GM19452 (cell line): Measurements from ENCODE around the gene DDX23.
"Not testable (repeated sequence)": the region's sequence is repeated elsewhere in the genome, so short reads cannot be mapped to it uniquely, and the experiment has no call there.

Experiments used
- ATAC-seq: cut with Tn5 transposase; IDR thresholded peaks from one replicate; pipeline ENCODE4 v1.9.1; 2021; ENCODE audit not compliant: unreplicated experiment

Gene DDX23

DNA sequence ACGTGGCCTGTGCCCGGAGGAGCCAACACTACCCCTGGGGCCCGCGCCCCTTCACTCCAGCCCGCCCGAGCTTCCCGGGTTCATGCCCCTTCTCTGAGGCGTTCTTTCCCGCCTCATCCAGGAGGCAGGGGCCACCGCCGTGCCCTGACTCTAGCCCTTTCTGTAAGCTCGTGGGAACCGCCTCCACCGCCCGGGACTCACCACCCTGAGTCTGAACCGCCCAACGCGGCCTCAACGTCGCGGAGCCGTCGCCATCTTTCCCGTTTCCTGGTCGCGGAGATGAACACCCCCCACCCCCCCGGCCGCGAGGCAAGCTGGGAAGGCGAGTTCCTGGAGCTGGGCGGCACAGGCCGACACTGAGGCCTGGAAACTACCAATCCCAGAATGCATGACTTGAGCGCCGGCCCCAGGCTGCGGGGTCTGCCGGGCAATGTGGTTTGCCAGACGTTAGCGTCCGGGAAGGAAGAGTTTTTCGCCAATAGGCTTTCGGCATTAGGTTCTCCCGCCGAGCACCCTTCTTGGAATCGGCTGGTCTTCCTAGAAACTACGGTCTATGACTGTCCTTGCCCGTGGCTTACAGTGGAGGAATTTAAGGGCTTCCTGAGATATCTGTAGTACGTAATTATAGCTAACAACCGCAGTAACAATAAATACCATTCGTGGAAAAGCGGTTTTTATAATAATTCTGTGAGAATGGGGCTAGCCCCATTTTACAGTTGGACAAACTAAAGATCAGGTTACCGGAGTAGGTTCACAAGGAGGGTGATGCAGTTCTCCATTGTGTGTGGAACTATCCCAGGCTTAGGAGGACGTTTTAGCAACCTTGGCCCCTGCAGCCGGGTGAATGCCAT is at the start of gene DDX23:
DDX23 (minus strand) TSS at position 281 of the 851 bp plus-strand sequence. CDS start 6,381 bp downstream, outside the sequence.
- ATAC-seq, result peak; percentile 93

DNA sequence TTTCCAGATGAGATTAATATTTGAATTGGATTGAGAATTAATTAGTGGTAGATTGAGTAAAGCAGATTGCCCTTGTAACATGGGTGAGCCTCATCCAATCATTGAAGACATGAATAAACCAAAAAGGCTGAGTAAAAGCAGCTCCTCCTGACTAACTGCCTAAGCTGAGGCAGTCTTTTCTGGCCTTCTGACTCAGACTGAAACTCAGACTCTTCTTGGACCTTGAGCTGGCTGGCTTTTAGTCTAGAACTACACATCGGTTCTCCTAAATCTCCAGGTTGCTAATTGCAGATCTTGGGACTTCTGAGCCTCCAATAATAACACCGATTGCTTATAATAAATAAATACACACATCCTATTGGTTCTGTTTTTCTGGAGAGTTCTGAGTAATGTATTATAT is 49.3 kb upstream of the DDX23 start:
- ATAC-seq, result no peak

DNA sequence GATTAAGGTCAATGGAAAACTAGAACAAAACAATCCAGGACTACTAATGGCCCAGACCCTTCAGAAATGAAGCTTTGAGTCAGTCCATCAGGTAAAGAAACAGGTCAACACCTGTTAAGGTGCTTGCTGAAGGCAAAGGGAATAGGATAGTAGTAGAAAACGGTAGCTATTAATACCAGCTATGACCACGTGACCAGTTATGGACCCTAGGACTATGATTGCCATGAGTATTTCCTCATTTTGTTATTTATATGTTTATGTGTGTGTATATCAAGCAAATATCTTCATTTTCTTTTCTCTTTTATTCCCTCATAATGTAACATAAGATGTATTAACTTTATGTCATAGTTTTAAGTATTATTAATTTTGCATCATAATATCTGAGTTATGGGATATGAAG is 47.7 kb upstream of the DDX23 start:
- ATAC-seq, result no peak

DNA sequence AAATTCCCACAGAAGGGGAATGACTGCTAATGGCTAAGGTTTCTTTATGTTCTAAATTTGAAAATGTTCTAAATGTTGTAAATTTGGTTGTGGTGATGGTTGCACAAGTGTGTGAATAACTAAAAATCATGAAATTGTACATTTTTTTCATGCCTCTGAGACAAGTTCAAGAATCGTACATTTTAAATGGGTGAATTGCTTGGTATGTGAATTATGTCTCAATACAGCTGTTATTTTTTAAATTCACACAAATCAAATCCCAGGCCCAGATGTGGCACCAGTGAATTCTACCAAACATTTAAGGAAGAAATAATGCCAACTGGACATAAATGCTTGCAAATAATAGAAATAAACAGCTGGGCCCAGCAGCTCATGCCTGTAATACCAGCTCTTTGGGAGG is 42.3 kb upstream of the DDX23 start:
- ATAC-seq, result no peak

DNA sequence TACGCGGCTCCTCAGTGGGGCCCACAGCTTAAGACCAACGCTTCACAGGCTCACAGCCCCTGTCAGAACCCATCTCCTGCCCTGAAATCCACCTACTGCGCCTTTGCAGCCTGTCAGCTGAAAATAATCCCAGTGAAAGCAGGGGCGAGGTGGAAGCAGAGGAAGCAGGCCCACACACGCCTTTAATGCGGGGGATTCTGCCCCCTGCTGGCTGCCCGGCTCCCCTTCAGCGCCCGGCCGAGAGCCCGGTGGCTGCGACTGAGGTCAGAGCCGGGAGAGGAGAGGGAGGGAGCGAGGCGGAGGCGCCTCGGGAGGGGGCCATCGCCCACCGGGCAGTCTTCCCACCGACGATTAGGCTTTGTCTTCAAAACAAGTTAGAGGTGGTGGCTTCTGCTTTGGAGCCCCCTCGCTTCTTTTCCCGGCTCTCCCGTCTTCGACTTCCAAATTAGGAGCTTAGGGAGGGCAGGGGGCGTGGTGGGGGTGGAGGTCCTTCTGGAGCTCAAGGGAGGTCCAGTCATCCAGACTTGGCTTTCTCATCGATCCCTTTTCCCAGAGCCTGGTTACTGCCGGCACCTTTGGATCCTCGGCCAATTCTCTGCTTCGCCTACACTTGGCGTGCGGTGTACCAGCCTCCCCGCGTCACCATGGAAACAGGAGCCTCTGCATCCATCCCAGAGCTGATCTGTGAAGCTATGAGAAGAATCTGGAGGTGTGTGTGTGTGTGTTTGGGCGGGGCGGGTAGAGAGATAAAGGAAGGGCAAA is 38.9 kb upstream of the DDX23 start:
- no peak for ATAC-seq

DNA sequence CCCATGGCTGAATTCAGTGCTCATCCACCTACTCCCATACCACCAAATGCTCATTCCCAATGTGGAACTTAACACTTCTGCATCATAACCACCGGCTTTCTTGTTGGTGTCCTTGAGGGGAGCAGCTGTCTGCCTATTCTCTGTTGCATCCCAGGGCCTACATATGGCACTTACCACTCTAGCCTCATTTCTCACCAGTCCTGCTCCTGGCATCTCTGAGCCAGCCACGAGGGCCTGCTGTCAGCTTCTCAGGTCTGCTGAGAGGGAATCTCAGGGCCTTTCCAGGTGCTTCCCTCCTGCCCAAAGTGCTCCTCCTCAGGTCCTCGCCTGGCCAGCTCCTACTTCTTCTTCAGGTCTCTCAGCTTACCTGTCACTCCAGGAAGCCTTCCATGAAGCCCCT is 37.7 kb upstream of the DDX23 start:
- ATAC-seq, result no peak

DNA sequence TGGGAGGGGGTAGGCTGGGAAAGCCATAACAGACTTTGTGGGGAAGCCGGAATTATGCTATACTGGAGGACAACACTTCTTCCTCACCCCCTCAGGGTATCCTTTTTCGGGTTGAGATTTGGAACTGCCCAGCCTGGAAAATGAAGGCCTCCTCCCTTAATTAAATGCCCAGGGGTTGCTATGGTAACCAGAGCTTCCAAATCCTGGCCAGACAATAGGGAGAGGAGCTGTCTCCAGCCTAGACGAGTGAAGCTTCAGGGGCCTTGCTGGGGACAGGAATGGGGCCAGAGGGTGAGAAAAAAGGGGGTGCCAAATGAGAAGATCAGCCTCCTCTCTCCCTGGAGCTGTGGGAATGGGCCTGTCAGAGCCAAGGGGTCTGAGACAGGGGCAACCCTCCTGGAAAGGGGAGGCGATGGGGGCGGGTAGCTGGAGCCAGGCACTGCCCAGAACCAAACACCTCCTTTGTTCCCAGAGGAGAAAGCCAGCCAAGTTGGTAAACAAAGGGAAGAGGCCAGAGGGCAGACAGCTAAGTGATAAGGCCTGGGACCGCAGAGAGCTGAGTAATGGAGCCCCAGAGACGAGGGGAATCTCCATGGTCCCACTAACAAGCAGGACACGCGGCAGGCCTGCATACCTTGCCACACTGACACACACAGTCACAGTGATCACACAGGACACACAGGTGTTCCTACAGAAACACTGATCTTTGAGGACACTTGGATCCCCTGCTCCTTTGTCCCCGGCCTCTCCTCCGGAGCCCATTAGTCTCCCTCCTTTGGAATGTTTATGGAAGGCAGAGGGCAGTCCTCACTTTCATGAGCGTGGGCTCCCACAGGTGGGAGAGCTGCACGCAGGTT is 31.6 kb upstream of the DDX23 start:
- no peak for ATAC-seq

DNA sequence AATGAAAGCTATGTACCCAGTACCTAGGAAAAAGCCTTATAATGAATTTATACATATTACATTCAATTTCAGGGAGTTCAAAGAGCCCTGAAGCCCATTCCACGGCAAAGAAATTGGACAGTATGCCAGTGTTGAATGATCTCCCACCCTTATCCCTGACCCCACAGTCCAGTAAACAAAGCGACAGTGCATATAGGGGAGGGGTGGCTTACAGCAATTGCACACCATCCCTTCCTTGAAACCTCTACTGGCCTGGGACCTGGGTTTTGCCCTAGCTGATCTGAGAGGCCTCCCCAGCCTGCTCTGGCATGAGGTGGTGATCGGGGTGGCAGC is 31.0 kb upstream of the DDX23 start:
- no peak for ATAC-seq

DNA sequence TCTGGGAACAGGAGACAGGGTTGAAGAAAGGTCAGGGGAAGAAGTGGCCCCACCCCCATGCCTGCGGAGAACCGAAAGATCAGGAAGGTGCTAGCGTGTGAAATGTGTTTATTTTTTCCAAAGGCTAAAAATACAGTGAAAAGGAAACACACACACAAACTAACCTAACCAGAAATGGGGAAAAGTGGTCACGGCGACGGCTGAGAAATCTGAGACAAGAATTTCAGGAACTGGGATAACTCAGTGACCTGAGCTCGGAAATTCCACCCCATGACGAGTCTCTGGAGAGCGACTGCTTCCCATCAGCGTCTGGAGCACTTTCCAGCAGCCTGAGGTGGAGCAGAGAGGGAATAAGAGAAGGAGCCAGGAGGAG is 30.3 kb upstream of the DDX23 start:
- ATAC-seq, result no peak

DNA sequence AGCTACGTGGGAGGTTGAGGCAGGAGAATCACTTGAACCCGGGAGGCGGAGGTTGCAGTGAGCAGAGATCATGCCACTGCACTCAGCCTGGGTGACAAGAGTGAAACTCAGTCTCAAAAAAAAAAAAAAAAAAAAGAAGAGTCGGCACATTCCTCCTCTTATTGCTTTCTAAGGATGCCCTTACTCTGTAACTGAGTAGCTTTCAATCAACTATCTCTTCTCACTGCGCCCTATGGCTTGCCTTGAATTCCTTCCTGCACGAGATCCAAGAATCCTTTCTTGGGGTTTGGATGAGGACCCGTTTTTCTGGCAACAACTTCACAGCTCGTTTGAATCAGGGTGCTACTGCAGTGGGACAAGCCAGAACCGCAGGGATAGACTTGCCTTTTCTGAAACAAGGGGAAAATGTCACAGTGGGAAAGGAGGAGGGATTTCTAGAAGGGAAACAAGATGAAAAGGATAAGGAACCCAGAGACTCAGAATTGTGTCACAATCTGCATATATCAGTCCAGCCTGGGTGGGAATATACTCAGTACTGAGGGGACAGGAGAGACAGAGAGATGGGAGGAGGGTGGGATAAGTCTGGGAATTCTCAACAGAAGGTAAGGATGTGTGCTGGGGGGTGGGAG is 29.8 kb upstream of the DDX23 start:
- ATAC-seq, result no peak

DNA sequence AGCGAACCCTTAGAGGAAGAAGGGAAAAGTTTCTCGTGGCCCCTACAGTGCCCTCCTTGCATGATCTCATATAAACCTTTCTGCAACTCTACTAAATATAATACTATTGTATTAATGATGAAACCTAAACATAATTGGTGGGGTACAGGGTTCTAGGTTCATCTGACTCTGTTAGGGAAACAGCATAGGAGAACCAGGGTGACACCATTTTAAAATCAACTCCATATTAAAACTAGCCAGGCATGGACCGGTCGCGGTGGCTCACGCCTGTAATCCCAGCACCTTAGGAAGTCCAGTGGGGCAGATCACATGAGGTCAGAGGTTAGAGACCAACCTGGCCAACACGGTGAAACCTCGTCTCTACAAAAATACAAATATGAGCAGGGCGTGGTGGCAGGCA is 28.7 kb upstream of the DDX23 start:
- ATAC-seq, result no peak

DNA sequence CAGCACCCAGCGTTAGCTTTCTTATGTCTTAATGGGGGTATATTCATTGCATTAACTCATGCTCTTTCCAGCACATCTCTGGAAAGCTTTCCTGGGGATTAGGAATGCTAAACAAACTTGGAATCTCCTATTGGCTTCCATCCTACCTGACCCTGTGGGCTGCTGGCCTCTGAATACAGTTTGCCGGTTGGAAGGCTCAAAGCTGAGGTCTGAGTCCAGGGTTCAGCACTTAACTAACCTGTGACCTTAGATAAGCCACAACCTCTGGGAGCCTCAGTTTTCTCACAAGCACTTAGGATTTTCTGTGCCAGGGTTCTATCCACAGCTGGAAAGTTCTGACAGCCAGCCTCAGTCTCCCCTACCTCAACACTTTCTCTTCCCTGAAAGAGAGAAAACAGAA is 26.6 kb upstream of the DDX23 start:
- ATAC-seq, result no peak

DNA sequence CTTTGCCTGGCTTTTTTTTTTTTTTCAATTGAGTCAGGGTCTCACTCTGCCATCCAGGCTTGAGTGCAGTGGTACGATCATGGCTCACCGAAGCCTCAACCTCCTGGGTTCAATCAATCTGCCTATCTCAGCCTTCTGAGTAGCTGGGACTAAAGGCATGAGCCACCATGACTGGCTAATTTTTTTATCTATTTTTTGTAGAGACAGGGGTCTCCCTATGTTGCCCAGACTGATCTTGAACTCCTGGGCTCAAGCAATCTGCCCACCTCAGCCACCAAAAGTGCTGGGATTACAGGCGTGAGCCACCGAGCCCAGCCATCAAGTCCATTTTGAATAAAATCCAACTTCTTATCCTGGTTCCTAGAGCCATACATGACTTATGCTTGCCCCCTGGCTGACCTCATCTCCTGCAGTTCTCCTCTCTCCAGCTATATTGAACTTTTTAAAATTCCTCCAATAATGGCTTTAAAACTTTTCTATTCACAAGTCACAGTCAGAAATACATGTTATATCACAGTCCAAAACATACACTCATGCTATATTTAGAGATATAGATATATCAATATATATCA is 24.1 kb upstream of the DDX23 start:
- ATAC-seq, result no peak

DNA sequence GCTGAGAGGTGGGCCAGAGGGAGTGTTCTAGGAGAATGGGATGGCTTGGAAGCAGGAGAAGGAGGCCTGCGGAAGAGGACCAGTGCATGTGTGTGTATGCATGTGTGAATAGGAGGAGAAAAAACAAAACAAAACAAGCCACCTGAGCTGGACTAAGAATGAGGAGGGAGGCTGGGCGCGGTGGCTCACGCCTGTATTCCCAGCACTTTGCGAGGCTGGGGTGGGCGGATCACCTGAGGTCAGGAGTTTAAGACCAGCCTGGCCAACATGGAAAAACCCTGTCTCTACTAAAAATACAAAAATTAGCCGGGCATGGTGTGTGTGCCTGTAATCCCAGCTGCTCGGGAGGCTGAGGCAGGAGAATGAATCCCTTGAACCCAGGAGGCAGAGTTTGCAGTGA is 21.6 kb upstream of the DDX23 start:
- ATAC-seq, result not testable (repeated sequence)

DNA sequence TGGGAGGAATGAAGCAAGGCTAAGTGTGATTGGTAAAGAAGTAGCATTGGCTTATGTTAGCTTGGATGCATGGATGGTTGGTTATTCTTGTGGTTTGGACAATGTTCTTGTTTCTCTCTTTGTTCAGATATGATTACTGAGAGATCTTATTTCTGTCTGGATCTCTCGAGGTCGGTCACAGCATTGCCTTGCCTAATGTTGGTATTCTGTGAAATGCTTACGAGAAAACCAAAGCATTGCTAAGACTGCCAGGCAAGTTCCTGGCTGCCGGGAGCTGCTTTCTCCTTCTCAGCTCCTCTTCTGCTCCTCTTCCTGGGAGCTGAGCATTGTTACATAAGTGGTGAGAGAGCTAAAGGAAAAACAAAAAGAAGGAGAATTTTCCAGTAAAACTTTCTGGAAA is 21.1 kb upstream of the DDX23 start:
- no peak for ATAC-seq

DNA sequence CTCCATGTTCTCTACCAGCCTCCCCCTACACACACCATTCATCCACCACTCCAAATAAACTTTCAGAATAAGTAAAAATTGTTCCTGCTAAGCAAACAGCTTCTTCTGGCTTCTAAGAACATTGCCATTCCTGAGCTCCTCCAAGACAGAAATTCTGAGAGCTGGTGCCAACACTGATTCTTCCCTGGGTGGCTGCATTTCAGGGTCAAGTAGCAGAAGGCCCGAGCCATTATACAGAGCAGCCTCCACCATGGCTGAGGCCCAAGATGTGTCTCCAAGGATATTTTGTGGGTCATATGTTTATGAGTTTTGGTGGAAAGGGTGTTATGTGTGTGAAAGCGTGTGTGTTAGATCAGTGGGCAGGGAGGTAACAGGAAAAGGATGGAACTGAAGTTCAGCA is 17.2 kb upstream of the DDX23 start:
- no peak for ATAC-seq

DNA sequence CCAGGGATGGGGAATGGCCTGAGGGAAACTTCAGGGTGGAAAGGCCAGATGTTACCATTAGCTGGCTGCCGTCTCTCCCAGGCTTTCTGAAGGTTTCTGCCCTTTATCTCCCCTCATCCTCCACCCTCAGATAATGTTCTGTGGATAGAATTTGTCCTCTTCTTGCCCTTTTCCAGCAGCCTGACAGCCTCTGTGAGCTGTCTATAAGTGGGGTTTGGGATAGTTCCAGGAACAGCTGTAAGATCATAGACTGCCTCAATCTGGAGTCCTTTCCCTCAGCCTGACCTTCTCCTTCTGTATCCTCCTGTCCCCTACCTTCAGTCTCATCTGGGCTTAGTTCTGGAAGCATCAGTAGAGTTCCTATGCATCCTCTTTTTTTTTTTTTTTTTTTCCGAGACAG is 16.5 kb upstream of the DDX23 start:
- no peak for ATAC-seq

DNA sequence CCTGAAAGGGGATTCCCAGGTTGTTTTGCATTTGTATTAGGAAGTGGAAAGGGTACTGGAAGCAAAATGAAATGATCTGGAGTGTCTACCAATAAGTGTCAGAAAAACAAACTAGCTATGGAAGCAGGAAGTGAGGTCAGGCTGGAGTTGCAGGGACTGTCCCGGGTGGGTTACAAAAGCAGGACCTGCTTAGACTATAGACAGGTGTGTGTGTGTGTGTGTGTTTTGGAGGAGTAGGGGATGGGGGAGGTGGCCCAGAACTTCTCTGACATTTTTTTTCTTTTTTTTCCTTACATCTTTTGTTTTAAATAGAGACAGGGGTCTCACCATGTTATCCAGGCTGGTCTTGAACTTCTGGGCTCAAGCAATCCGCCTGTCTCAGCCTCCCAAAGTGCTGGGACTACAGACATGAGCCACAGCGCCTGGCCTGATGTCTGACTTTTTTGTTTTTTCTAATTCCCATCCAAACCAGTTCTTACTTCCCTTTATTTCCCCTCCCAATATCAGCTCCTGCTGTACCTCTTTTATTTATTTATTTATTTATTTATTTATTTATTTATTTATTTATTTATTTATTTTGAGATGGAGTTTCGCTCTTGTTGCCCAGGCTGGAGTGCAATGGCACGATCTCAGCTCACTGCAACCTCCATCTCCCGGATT is 14.2 kb upstream of the DDX23 start:
- peak; percentile 39 for ATAC-seq

DNA sequence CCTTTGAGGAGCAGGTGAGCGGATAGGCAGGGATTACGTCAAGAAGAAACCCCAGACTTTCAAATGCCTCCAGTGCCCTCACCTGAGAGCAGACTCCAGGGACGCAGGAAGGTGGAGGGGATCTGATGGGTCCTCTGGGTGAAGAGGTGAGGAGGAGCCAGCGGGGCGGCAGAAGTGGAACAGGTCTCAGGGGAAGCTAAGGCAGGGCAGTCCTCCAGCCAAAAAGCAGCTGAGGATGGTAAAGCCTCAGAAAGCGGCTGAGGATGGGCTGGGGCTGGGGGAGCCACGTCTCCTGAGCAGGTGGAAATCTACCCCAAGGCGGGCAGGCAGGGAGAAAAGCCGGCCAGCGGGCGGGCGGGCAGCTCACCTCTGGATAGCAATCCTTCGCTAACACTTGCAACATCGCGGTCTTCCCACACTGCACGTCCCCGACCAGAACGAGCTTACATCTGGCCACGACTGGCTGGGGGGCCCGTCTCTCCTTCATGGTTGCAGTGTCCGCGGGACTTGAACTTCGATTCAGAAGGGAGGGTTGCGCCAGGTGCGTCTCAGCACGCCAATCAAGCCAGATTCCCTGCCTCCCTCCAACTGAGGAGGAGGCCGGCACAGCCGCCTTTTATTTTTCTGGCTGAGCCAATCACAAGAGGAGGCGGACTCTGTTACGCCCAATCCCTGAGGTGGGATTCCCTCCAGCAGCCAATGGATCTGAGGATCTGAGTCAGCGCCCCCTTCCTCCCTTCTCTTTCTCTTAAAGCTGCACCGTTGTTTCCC is 13.5 kb upstream of the DDX23 start, which contains the start of gene RND1:
RND1 (minus strand) TSS at position 590 of the 771 bp plus-strand sequence; CDS start at position 487, 103 bp downstream.
- ATAC-seq, result peak; percentile 91
